PC-3 (cell line): Measurements from ENCODE around the gene FAHD1. TPM values are rescaled to one million over a fixed set of nuclear protein-coding genes. Genes with fewer than 3 reads are reported as not detected.

Experiments
- ATAC-seq: fragments of 200-7000 bp; cut with Tn5 transposase; 2 replicates; pipeline ENCODE4 v1.9.1; 2020; ENCODE audit warnings: mild to moderate bottlenecking, moderate library complexity
- BruUV-seq: library from RNA; stranded (reverse); fragments of 400-500 nt; replicated peaks from 2 replicates; lab custom pipeline; 2021; lab: Mats Ljungman, UMichigan
- CTCF ChIA-PET: fragments of 300-600 bp; sonication (Branson Sonifier 250); formaldehyde crosslinking; loops from one replicate; lab custom pipeline; 2022; ENCODE audit warnings: antibody characterized with exemption; lab: Charles Lee
- POLR2A ChIA-PET: fragments of 300-600 bp; sonication (Branson Sonifier 250); formaldehyde crosslinking; loops from one replicate; lab custom pipeline; 2022; ENCODE audit warnings: antibody characterized with exemption; ENCODE audit not compliant: unreplicated experiment; lab: Charles Lee
- DNase-seq: peaks from one replicate; pipeline ENCODE4 v3.0.0-alpha.2; 2015
- H2AFZ ChIP-seq: fragments of 300-600 bp; sonication (generic); 2 replicates; pipeline ENCODE4 v1.6.0; 2016; ENCODE audit warnings: antibody characterized with exemption, low read length
- H3F3A ChIP-seq: fragments of 300-600 bp; sonication (generic); one replicate; pipeline ENCODE4 v1.6.0; 2017; ENCODE audit warnings: antibody characterized with exemption, low read length, control low read depth, mild to moderate bottlenecking; ENCODE audit not compliant: unreplicated experiment
- H3K27ac ChIP-seq: fragments of 300-600 bp; sonication (generic); 2 replicates; pipeline ENCODE4 v1.5.1; 2016; ENCODE audit warnings: mild to moderate bottlenecking, low read length
- H3K27me3 ChIP-seq: fragments of 300-600 bp; sonication (generic); 2 replicates; pipeline ENCODE4 v1.6.1; 2016; ENCODE audit warnings: low read length, mixed read lengths
- H3K36me3 ChIP-seq: fragments of 300-600 bp; sonication (generic); 2 replicates; pipeline ENCODE4 v1.6.1; 2016; ENCODE audit warnings: low read depth, mixed run types, low read length, mixed read lengths
- H3K4me1 ChIP-seq: fragments of 300-600 bp; sonication (generic); 2 replicates; pipeline ENCODE4 v1.5.1; 2016; ENCODE audit warnings: low read length; ENCODE audit not compliant: insufficient read depth
- H3K4me2 ChIP-seq: fragments of 300-600 bp; sonication (generic); 2 replicates; pipeline ENCODE4 v1.6.0; 2016; ENCODE audit warnings: low read length
- H3K4me3 ChIP-seq: fragments of 300-600 bp; sonication (generic); 2 replicates; pipeline ENCODE4 v1.5.1; 2016; ENCODE audit warnings: mild to moderate bottlenecking, low read length, mixed read lengths
- H3K79me2 ChIP-seq: fragments of 300-600 bp; sonication (generic); 2 replicates; pipeline ENCODE4 v1.6.1; 2017; ENCODE audit warnings: low read length, mixed read lengths
- H3K9ac ChIP-seq: fragments of 300-600 bp; sonication (generic); 2 replicates; pipeline ENCODE4 v1.6.0; 2016; ENCODE audit warnings: mild to moderate bottlenecking, low read length
- H3K9me2 ChIP-seq: fragments of 300-600 bp; sonication (generic); replicated peaks from 2 replicates; pipeline ENCODE4 v1.6.1; 2016; ENCODE audit warnings: mixed run types, low read length, mixed read lengths
- H3K9me3 ChIP-seq: fragments of 300-600 bp; sonication (generic); 2 replicates; pipeline ENCODE4 v1.6.1; 2016; ENCODE audit warnings: low read length, mixed read lengths
- H4K20me1 ChIP-seq: fragments of 300-600 bp; sonication (generic); 2 replicates; pipeline ENCODE4 v1.6.1; 2016; ENCODE audit warnings: low read length, mixed read lengths
- CTCF ChIP-seq: fragments of 300-600 bp; sonication (generic); conservative IDR thresholded peaks from 2 replicates; pipeline ENCODE4 v1.5.1; 2017; ENCODE audit warnings: antibody characterized with exemption, low read depth, mild to moderate bottlenecking, low read length
- EZH2 ChIP-seq: fragments of 300-600 bp; sonication (generic); IDR thresholded peaks from one replicate; pipeline ENCODE4 v1.6.1; 2017; ENCODE audit warnings: antibody characterized with exemption, mild to moderate bottlenecking, low read length; ENCODE audit not compliant: unreplicated experiment
- EZH2phosphoT487 ChIP-seq: fragments of 300-600 bp; sonication (generic); IDR thresholded peaks from 2 replicates; pipeline ENCODE4 v1.6.1; 2018; ENCODE audit warnings: mild to moderate bottlenecking, antibody characterized with exemption, low read length, borderline replicate concordance
- intact Hi-C: fragments of 100-400 bp; cut with micrococcal nuclease; formaldehyde crosslinking; loops from 2 replicates; pipeline ENCODE4 v1.9.0; 2023
- total RNA-seq: library from RNA; depleted of rRNA; stranded (reverse); fragments of >200 nt; gene quantifications from 2 replicates; pipeline ENCODE4 v1.2.3, GENCODE V29; 2014

FAHD1 gene
- total RNA-seq, 1 experiment from 2014 or later = 37.5 TPM

DNA sequence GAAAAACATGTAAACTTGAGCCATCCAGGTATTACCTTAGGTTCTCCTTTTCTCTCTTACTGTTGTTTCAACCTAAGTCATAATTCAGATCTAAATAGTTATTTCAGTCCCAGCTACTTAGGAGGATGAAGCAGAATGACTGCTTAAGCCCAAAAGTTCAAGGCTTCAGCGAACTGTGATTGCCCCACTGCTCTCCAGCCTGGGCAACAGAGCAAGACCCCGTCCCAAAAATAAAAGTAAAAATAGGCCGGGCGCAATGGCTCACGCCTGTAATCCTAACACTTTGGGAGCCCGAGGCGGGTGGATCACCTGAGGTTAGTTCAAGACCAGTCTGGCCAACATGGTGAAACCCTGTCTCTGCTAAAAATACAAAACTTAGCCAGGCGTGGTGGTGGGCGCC lies 35.4 kb downstream of the FAHD1 start:
- no peaks in the 10 kb centered on the region for H3K9me3 ChIP-seq
- intact Hi-C loops = loop anchor here (2.0 kb wide), 1 partner anchor 66 kb away; no protein-coding TSS in a partner anchor
- no peak overlapping the region for H3K9ac ChIP-seq
- no TSS peak for BruUV-seq
- H2AFZ ChIP-seq = no peak overlapping the region
- ATAC-seq = no peak
- no peaks in the 10 kb centered on the region for H3K79me2 ChIP-seq
- CTCF ChIA-PET = interaction anchor here (0.5 kb wide), 1 partner anchor 278 kb away, joined by 4 read pairs; no protein-coding TSS in a partner anchor
- no peak overlapping the region for H3K4me2 ChIP-seq
- H3K36me3 ChIP-seq = no peaks in the 10 kb centered on the region
- H3F3A ChIP-seq = no peaks in the 10 kb centered on the region
- DNase-seq = no peak
- H3K9me2 ChIP-seq = no peaks in the 10 kb centered on the region
- TF ChIP-seq CTCF (no peak), EZH2 (no peak), EZH2phosphoT487 (no peak)
- no peaks in the 10 kb centered on the region for H4K20me1 ChIP-seq
- H3K4me3 ChIP-seq = no peak overlapping the region
- POLR2A ChIA-PET = no interaction called here
- H3K27me3 ChIP-seq = no peaks in the 10 kb centered on the region
- H3K4me1 ChIP-seq = no peaks in the 10 kb centered on the region
- H3K27ac ChIP-seq = no peak overlapping the region

- Histone ChIP-seq H3K27me3 (no peaks in the 10 kb centered on the region), H3K9ac (no peak overlapping the region), H3K4me1 (no peaks in the 10 kb centered on the region), H3K27ac (no peak overlapping the region), H3K4me3 (no peak overlapping the region), H3K79me2 (no peaks in the 10 kb centered on the region), H3K4me2 (no peak overlapping the region), H4K20me1 (no peaks in the 10 kb centered on the region), H2AFZ (no peak overlapping the region), H3K9me3 (no peaks in the 10 kb centered on the region), H3K36me3 (no peaks in the 10 kb centered on the region), H3F3A (no peaks in the 10 kb centered on the region), H3K9me2 (no peaks in the 10 kb centered on the region)
- peak; percentile 43 for DNase-seq
- no peak for ATAC-seq
- BruUV-seq = no TSS peak
- intact Hi-C loops = loop anchor here (1.0 to 2.0 kb wide), 2 partner anchors 65 to 68 kb away; no protein-coding TSS in a partner anchor
- CTCF ChIA-PET = no interaction called here
- POLR2A ChIA-PET = no interaction called here
- TF ChIP-seq CTCF (peak; percentile 42; the same call in 1 of the 2 replicates), EZH2phosphoT487 (no peak), EZH2 (no peak)
Measured at GRCh38 chr16:1863681-1864460, 36.9 kb downstream of the FAHD1 start.
